Calu3 (cell line): ENCODE results near the gene PDZD4. TPM values are rescaled to one million over a fixed set of nuclear protein-coding genes. Genes with fewer than 3 reads are reported as not detected.

ENCODE experiments used
- BruUV-seq: library from RNA; stranded (reverse); fragments of 400-500 nt; replicated peaks from 2 replicates; lab custom pipeline; 2021; lab: Mats Ljungman, UMichigan
- CTCF ChIA-PET: fragments of 300-600 bp; sonication (Branson Sonifier 250); formaldehyde crosslinking; loops from one replicate; lab custom pipeline; 2022; ENCODE audit warnings: antibody characterized with exemption; lab: Charles Lee
- DNase-seq: peaks from one replicate; pipeline ENCODE4 v3.0.0; 2022
- H3K27ac Mint-ChIP-seq: one replicate; pipeline ENCODE4 v1.8.0; 2022; ENCODE audit warnings: mixed read lengths; ENCODE audit not compliant: unreplicated experiment
- H3K27me3 Mint-ChIP-seq: one replicate; pipeline ENCODE4 v1.8.0; 2022; ENCODE audit warnings: mixed read lengths; ENCODE audit not compliant: unreplicated experiment
- H3K36me3 Mint-ChIP-seq: one replicate; pipeline ENCODE4 v1.8.0; 2022; ENCODE audit warnings: mild to moderate bottlenecking, moderate library complexity, mixed read lengths; ENCODE audit not compliant: insufficient read depth, unreplicated experiment
- H3K4me1 Mint-ChIP-seq: one replicate; pipeline ENCODE4 v1.8.0; 2022; ENCODE audit warnings: mild to moderate bottlenecking, low read depth, mixed read lengths; ENCODE audit not compliant: unreplicated experiment
- H3K4me3 Mint-ChIP-seq: one replicate; pipeline ENCODE4 v1.8.0; 2022; ENCODE audit warnings: mild to moderate bottlenecking, low read depth, moderate library complexity, mixed read lengths; ENCODE audit not compliant: unreplicated experiment
- H3K9me3 Mint-ChIP-seq: one replicate; pipeline ENCODE4 v1.8.0; 2022; ENCODE audit warnings: low read depth, mixed read lengths; ENCODE audit not compliant: unreplicated experiment
- intact Hi-C: fragments of 100-400 bp; cut with micrococcal nuclease; formaldehyde crosslinking; loops from one replicate; pipeline ENCODE4 v1.10.0; 2022; ENCODE audit not compliant: unreplicated experiment
- total RNA-seq: library from RNA; stranded (reverse); gene quantifications from 2 replicates; pipeline ENCODE4 v1.2.3, GENCODE V29; 2022
- TF ChIP-seq, protein P1 (sequence below): fragments of 200-600 bp; IDR thresholded peaks from one replicate; pipeline ENCODE4 v1.8.0; 2022; ENCODE audit warnings: antibody characterized with exemption; ENCODE audit not compliant: unreplicated experiment

Gene PDZD4
- total RNA-seq, 1 experiment from 2014 or later = 0.76 TPM

GRCh38 chrX:153804100-153804595 lies 26.2 kb downstream of the PDZD4 start:
- Mint-ChIP-seq H3K27me3 (peaks cover 56% of the 10 kb centered on the region), H3K36me3 (peaks cover 25% of the 10 kb centered on the region), H3K9me3 (no peaks in the 10 kb centered on the region), H3K4me1 (no peaks in the 10 kb centered on the region), H3K27ac (no peak overlapping the region), H3K4me3 (no peak overlapping the region)
- CTCF ChIA-PET = interaction anchor here (0.6 kb wide), 1 partner anchor 138 kb away, joined by 6 read pairs; no protein-coding TSS in a partner anchor
- no peak for DNase-seq
- TF ChIP-seq, protein P1, sequence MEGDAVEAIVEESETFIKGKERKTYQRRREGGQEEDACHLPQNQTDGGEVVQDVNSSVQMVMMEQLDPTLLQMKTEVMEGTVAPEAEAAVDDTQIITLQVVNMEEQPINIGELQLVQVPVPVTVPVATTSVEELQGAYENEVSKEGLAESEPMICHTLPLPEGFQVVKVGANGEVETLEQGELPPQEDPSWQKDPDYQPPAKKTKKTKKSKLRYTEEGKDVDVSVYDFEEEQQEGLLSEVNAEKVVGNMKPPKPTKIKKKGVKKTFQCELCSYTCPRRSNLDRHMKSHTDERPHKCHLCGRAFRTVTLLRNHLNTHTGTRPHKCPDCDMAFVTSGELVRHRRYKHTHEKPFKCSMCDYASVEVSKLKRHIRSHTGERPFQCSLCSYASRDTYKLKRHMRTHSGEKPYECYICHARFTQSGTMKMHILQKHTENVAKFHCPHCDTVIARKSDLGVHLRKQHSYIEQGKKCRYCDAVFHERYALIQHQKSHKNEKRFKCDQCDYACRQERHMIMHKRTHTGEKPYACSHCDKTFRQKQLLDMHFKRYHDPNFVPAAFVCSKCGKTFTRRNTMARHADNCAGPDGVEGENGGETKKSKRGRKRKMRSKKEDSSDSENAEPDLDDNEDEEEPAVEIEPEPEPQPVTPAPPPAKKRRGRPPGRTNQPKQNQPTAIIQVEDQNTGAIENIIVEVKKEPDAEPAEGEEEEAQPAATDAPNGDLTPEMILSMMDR = no peak
- intact Hi-C loops = no loop called here
- no TSS peak for BruUV-seq

DNA sequence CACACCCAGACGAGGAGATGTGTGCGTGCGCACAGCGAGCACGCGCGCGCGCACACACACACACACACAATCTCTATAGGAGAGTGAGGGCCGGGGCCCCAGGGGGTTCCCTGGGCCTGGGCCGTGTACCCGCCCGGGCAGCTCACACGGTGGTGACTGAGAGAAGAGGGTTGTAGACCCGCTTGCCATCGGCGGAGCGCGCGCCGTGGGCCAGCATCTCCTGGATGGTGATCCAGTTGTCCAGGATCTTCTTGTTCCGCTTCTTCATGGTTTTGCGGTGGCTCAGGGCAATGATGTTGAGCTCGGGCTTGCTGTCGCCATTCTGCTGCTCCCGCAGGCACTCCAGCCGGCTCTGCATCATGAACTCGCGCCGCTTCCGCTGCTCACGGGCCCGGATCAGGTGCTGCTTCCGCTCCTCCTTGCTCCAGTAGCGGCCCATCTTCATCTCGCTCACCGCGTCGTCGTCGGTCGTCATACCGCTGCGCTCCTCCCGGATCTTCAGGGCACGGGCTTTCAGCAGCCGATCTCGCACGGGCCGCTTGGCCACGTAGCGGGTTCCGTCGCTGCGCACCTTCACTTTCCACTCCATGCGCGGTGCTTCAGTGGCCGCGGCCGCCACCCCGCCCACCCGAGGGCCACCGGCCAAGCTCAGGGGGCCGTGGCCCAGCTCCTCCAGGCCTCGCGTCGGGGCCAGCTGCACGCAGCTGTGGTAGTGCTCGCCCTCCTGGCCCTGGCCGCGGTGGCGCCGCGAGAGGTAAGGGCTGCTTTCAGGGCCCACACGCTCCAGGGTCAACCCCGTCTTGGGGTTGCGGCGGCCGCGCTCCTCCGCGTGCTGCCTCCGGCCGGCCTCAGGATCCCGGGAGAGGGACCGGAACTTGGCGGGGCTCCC lies 26.9 kb downstream of the PDZD4 start:
- Mint-ChIP-seq H3K4me3 (no peak overlapping the region), H3K27ac (no peak overlapping the region), H3K4me1 (no peaks in the 10 kb centered on the region), H3K9me3 (no peaks in the 10 kb centered on the region), H3K27me3 (peaks cover 49% of the 10 kb centered on the region), H3K36me3 (peaks cover 27% of the 10 kb centered on the region)
- intact Hi-C loops = no loop called here
- no peak for DNase-seq
- CTCF ChIA-PET = interaction anchor here (0.6 kb wide), 1 partner anchor 137 kb away, joined by 6 read pairs; no protein-coding TSS in a partner anchor
- BruUV-seq = no TSS peak
- TF ChIP-seq, protein P1 = no peak

DNA sequence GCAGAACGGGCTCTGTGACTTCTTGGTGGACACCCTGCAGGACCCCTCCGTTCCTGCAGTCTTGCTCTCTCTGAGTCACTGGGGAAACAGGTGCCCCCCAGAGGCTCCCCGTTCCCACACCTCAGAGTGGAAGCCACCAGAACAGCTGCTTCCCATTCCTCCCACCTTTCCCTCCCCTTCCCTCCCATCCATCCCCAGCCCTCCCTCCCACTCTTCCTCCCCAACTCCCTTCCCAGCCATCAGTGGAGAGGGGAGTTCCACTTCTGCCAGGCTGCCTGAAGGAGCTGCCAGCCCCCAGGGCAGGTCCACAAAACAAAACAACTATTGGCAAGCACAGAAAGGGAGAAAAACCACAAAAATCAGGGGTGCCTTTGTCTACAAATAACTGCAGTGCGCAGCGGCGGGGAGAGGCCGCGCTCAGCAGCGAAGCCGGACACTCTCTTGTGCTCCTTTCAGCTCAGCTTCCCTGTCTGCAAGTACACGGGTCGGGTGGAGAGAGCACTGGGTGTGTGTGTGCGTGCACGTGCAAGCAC lies 27.8 kb downstream of the PDZD4 start:
- CTCF ChIA-PET = no interaction called here
- peaks cover 40% of the 10 kb centered on the region for H3K27me3 Mint-ChIP-seq
- TF ChIP-seq, protein P1 = no peak
- no peak overlapping the region for H3K4me3 Mint-ChIP-seq
- peaks cover 31% of the 10 kb centered on the region for H3K36me3 Mint-ChIP-seq
- no TSS peak for BruUV-seq
- H3K4me1 Mint-ChIP-seq = no peaks in the 10 kb centered on the region
- H3K9me3 Mint-ChIP-seq = no peaks in the 10 kb centered on the region
- intact Hi-C loops = no loop called here
- H3K27ac Mint-ChIP-seq = no peak overlapping the region
- DNase-seq = no peak

DNA sequence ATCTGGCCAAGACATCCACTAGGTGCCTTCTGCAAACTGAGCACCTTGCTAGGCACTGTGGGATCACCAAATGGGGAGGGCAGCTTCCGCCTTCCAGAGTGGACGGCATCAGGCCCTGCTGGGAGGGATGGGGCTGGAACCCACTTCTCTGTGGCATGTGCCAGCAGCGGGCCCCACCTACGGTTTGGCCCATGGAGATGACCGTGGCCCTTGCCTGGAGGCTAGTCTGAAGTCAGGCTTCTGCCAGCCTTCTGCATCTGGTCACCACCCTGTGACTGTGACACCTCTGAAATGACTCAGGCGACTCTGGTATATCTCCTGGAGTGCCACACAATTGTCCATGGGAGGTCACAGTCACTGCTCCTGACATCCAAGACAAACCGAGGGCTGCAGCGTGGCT lies 28.7 kb downstream of the PDZD4 start:
- TF ChIP-seq, protein P1 = no peak
- no peaks in the 10 kb centered on the region for H3K9me3 Mint-ChIP-seq
- H3K4me1 Mint-ChIP-seq = no peaks in the 10 kb centered on the region
- H3K36me3 Mint-ChIP-seq = peaks cover 37% of the 10 kb centered on the region
- peaks cover 31% of the 10 kb centered on the region for H3K27me3 Mint-ChIP-seq
- intact Hi-C loops = no loop called here
- H3K27ac Mint-ChIP-seq = no peak overlapping the region
- BruUV-seq = no TSS peak
- CTCF ChIA-PET = no interaction called here
- DNase-seq = no peak
- H3K4me3 Mint-ChIP-seq = no peak overlapping the region
